Activated T-helper 2 cell treated with anti-CD3 and anti-CD28 coated beads, Interferon-gamma antibody, Interleukin-2, Interleukin-4, amounts not matched to agents 10 μg/mL and 5 μg/mL and 100 μg/mL, durations not matched to agents 14 hours and 24 hours and 36 hours (primary cell): ENCODE data around the gene HBE1. TPM values are rescaled to one million over a fixed set of nuclear protein-coding genes. Genes with fewer than 3 reads are reported as not detected.
"Not testable (repeated sequence)": the region's sequence is repeated elsewhere in the genome, so short reads cannot be mapped to it uniquely, and the experiment has no call there.

Source experiments
- DNase-seq: peaks from one replicate; pipeline ENCODE4 v3.0.0; 2021; ENCODE audit warnings: low spot score
- H3K27ac Mint-ChIP-seq: one replicate; pipeline ENCODE4 v1.8.0; 2021; ENCODE audit warnings: mixed read lengths
- H3K27me3 Mint-ChIP-seq: one replicate; pipeline ENCODE4 v1.8.0; 2021; ENCODE audit warnings: low read depth, mixed read lengths
- H3K36me3 Mint-ChIP-seq: one replicate; pipeline ENCODE4 v1.8.0; 2021; ENCODE audit warnings: low read depth, mixed read lengths
- H3K4me1 Mint-ChIP-seq: one replicate; pipeline ENCODE4 v1.8.0; 2021; ENCODE audit warnings: low read depth, mixed read lengths
- H3K4me3 Mint-ChIP-seq: one replicate; pipeline ENCODE4 v1.8.0; 2021; ENCODE audit warnings: low read depth, mild to moderate bottlenecking, moderate library complexity, mixed read lengths
- H3K9me3 Mint-ChIP-seq: one replicate; pipeline ENCODE4 v1.8.0; 2021; ENCODE audit warnings: mixed read lengths
- intact Hi-C: fragments of 100-400 bp; cut with micrococcal nuclease; formaldehyde crosslinking; loops from one replicate; pipeline ENCODE4 v1.15.1; 2023
- total RNA-seq: library from RNA; stranded (reverse); gene quantifications from 2 replicates; pipeline ENCODE4 v1.2.3, GENCODE V29; 2022

The HBE1 gene
- not detected in 2 replicates for total RNA-seq

DNA sequence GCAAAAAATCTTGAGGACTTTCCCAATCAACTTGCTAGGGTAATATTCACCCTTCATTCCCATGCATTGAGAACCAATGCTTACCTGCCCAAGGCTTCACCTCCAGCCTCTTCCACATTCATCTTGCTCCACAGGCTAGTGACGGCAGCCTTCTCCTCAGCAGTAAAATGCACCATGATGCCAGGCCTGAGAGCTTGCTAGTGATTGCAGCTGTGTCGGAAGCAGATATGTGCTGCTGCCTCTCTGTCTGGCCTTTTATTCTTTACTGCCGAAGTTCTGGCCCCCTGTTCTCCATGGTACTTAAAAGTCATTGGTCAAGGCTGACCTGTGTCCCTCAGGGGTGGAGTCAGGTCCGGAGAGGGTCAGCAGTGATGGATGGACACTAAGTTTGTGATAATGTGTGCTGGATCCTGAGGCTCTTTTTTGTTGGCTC lies at the start of gene HBE1:
TSS of gene HBE1 (minus strand) at position 231 of the 433 bp plus-strand sequence. CDS start at position 176, 55 bp downstream.
- Mint-ChIP-seq H3K27ac (no peak within 1 kb of the TSS), H3K36me3 (no peaks in the 10 kb centered on the region), H3K27me3 (peaks cover 5% of the 10 kb centered on the region), H3K4me3 (no peak within 1 kb of the TSS), H3K9me3 (no peaks in the 10 kb centered on the region), H3K4me1 (no peaks in the 10 kb centered on the region)
- intact Hi-C loops: no loop called here
- DNase-seq: no peak

DNA sequence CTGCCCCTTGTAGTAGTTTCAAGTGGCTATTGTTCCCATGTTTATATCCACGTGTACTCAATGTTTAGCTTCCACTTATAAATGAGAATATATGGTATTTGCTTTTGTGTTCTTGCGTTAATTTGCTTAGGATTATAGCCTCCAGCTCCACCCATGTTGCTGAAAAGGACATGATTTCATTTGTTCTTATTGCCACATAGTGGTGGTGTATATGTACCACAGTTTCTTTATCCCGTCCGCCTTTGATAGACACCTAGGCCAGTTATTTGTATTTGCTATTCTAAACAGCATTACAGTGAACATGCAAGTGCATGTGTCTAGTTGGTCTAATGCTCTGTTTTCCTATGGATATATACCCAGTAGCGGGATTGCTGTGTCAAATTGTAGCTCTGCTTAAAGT lies 47.5 kb upstream of the HBE1 start:
- peaks cover 3% of the 10 kb centered on the region for H3K9me3 Mint-ChIP-seq
- H3K27ac Mint-ChIP-seq: no peak overlapping the region
- intact Hi-C loops: no loop called here
- H3K4me1 Mint-ChIP-seq: no peaks in the 10 kb centered on the region
- no peaks in the 10 kb centered on the region for H3K36me3 Mint-ChIP-seq
- no peak for DNase-seq
- H3K27me3 Mint-ChIP-seq: no peaks in the 10 kb centered on the region
- no peak overlapping the region for H3K4me3 Mint-ChIP-seq

DNA sequence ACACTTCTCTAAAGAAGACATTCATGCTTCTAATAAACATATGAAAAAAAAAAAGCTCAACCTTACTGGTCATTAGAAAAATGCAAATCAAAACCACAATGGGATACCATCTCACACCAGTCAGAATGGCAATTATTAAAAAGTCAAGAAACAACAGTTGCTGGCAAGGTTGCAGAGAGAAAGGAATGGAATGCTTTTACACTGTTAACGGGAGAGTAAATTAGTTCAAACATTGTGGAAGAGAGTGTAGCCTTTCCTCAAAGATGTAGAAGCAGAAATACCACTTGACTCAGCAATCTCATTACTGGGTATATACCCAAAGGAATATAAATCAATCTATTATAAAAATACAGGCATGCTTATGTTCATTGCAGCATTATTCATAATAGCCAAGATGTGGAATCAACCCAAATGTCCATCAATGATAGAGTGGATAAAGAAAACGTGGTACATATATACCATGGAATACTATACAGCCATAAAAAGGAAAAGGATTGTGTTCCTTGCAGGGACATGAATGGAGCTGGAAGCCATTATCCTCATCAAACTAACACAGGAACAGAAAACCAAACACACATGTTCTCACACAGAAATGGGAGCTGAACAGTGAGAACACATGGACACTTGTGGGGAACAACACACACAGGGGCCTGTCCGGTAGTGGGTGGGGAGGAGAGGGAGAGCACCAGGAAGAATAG lies 43.7 kb upstream of the HBE1 start:
- H3K9me3 Mint-ChIP-seq, intact Hi-C loops, H3K36me3 Mint-ChIP-seq, H3K27me3 Mint-ChIP-seq, H3K4me3 Mint-ChIP-seq, H3K4me1 Mint-ChIP-seq, DNase-seq, H3K27ac Mint-ChIP-seq: not testable (repeated sequence)

DNA sequence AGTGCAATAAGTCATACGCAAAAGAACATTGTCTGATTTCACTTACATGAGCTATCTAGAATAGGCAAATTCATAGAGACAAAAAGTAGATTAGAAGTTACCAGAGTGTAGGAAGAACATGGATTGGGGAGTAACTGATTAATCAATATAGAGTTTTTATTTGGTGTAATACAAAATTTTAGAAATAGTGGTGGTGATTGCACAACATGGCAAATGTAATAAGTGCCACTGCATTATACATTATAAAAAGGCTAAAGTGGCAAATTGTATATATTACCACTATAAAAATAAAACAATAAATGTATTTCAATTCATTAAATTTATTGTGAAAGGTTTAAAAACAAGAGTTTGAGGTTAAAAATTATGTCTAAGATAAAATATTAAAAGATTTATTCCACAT lies 40.7 kb upstream of the HBE1 start:
- DNase-seq: no peak
- Mint-ChIP-seq H3K27me3 (no peaks in the 10 kb centered on the region), H3K27ac (no peak overlapping the region), H3K4me3 (no peak overlapping the region), H3K9me3 (peaks cover 3% of the 10 kb centered on the region), H3K4me1 (no peaks in the 10 kb centered on the region), H3K36me3 (no peaks in the 10 kb centered on the region)
- intact Hi-C loops: no loop called here

DNA sequence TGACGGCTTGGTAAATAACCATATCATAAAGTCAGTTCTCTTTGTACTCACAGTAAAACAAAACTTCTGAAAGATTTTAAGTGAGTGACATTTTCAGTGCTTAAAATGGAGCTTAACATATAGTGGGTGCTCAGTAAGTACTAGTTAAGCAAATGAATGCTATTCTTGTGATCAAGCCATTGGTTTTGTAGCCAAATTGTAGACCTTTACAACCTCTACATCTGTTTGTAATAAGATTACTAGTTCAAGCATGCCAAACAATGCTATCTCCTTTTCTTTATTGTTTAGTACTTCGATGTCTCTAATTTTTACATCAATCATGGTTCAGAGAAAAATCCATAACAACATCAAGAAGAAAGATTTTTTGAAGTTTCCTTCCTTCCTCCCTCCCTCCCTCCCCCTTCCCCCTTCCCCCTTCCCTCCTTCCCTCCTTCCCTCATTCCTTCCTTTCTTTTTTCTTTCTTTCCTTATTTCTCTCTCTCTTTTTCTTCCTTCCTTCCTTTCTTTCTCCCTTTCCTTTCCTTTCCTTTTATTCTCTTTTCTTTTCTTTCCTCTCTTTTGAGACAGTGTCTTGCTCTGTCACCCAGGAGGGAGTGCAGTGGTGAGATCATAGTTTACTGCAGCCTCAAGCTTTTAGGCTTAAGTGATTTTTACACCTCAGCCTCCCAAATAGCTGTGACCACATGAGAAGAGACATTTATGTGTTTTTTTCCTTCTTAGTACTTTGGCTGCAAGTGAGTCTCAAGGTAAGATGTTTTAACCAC lies 37.7 kb upstream of the HBE1 start:
- no peaks in the 10 kb centered on the region for H3K27me3 Mint-ChIP-seq
- intact Hi-C loops: no loop called here
- H3K4me1 Mint-ChIP-seq: no peaks in the 10 kb centered on the region
- no peaks in the 10 kb centered on the region for H3K36me3 Mint-ChIP-seq
- H3K4me3 Mint-ChIP-seq: no peak overlapping the region
- no peak for DNase-seq
- H3K27ac Mint-ChIP-seq: no peak overlapping the region
- H3K9me3 Mint-ChIP-seq: no peaks in the 10 kb centered on the region

DNA sequence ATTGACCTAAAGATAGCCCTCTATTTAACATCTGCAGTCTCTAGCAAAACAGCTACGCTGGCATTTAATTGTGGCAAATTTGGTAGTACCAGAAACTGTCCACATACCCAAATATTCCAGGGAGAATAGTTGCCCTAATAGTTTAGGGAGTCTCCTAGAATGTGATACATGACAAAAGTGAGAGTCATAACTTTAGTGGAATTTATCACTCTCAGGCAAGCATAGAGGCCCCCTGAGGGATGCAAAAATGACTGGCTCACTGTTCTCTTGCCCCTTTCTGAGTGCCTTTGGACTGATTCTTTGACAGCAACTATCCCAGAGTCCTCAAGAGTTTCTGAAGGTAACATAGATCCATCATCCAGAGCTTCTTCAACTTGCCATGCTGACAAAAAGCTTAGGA lies 34.3 kb upstream of the HBE1 start:
- Mint-ChIP-seq H3K9me3 (no peaks in the 10 kb centered on the region), H3K4me1 (no peaks in the 10 kb centered on the region), H3K4me3 (no peak overlapping the region), H3K27me3 (no peaks in the 10 kb centered on the region), H3K27ac (no peak overlapping the region), H3K36me3 (no peaks in the 10 kb centered on the region)
- no peak for DNase-seq
- intact Hi-C loops: no loop called here

DNA sequence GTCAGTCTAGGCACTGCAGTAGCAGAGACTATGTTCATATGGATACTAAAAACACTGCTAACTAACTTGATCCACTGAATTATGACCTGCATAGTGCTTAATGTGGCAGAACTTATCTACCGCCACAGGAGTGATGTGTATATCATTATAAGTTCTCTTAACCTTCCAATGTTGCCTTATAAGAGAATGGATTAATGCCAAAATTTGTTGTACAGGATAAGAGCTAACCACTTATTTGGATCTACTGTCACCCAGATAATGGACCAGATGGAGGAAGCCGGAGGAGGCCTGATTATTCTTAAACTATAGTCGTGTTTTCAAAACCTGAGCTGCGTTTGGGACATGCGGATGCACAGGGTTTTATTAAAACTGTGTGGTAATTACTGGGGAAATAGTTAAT lies 33.9 kb upstream of the HBE1 start:
- DNase-seq: no peak
- Mint-ChIP-seq H3K9me3 (no peaks in the 10 kb centered on the region), H3K4me3 (no peak overlapping the region), H3K4me1 (no peaks in the 10 kb centered on the region), H3K36me3 (no peaks in the 10 kb centered on the region), H3K27ac (no peak overlapping the region), H3K27me3 (no peaks in the 10 kb centered on the region)
- intact Hi-C loops: no loop called here

DNA sequence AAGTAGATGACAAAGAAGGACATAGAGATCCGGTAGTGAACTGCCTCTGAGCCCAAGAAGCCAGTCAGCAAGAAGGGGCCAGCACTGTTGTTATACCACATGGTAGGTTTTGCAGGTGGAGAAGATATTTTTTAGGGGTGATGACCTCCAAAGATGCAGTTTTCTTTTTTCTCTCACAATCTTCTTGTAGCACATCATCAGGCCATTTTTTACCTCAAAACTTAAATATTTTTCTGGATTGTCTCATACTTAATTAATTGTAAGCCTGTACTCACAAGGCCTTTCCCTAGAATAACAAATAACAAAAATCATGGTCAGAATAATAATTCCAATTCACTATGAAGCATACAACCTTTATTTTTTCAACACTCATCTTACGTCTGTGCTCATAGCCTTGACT lies 32.1 kb upstream of the HBE1 start, which contains the start of gene OR51B4:
TSS of gene OR51B4 (minus strand) at position 101 of the 400 bp plus-strand sequence. CDS start at position 101, 0 bp downstream.
- intact Hi-C loops: no loop called here
- no peak within 1 kb of the TSS for H3K27ac Mint-ChIP-seq
- no peak for DNase-seq
- H3K27me3 Mint-ChIP-seq: no peaks in the 10 kb centered on the region
- H3K36me3 Mint-ChIP-seq: no peaks in the 10 kb centered on the region
- no peaks in the 10 kb centered on the region for H3K4me1 Mint-ChIP-seq
- H3K9me3 Mint-ChIP-seq: no peaks in the 10 kb centered on the region
- H3K4me3 Mint-ChIP-seq: no peak within 1 kb of the TSS

DNA sequence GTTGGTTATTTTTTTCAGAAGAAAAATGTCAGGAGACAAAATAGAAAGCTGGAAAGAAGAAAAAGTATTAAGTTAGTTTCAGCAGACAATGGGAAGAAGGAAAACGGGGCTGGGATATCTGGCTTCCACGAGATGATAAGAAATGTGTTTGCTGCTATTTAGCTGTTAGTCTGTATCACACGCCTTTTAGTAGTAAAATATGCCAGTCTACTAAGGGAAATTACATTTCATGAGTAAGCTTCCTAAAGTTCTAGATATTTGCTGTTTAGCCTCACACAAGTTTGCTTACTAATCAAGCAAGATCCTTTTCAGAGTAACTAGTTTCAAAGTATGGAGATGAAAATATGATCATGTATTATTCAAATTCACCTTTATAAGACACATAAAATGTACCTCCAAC lies 30.5 kb upstream of the HBE1 start:
- Mint-ChIP-seq H3K9me3 (no peaks in the 10 kb centered on the region), H3K36me3 (no peaks in the 10 kb centered on the region), H3K27me3 (no peaks in the 10 kb centered on the region), H3K4me1 (no peaks in the 10 kb centered on the region), H3K27ac (no peak overlapping the region), H3K4me3 (no peak overlapping the region)
- DNase-seq: no peak
- intact Hi-C loops: no loop called here

DNA sequence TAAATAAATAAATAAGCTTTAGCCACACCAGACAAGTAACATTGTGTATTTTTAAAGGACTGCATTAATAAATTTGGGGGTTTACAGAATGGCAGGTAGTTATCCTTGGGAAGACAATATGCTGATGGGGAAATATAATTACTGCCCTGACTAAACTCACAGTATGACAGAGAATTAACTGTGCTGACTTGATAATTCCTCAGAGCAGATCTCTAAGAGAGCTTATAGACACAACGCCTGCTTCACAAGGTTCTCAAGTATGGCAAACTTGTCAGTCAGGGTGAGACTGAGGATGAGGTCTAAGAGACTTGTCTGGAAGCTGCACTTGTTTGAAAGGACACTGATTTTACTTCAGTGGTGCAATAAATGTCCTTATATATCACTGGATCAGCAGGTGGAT lies 28.7 kb upstream of the HBE1 start:
- DNase-seq: no peak
- Mint-ChIP-seq H3K36me3 (no peaks in the 10 kb centered on the region), H3K4me3 (no peak overlapping the region), H3K27me3 (no peaks in the 10 kb centered on the region), H3K4me1 (no peaks in the 10 kb centered on the region), H3K9me3 (no peaks in the 10 kb centered on the region), H3K27ac (no peak overlapping the region)
- intact Hi-C loops: loop anchor here (10.0 kb wide), 1 partner anchor 94 kb away; the partner anchor contains the start of gene OR51V1

DNA sequence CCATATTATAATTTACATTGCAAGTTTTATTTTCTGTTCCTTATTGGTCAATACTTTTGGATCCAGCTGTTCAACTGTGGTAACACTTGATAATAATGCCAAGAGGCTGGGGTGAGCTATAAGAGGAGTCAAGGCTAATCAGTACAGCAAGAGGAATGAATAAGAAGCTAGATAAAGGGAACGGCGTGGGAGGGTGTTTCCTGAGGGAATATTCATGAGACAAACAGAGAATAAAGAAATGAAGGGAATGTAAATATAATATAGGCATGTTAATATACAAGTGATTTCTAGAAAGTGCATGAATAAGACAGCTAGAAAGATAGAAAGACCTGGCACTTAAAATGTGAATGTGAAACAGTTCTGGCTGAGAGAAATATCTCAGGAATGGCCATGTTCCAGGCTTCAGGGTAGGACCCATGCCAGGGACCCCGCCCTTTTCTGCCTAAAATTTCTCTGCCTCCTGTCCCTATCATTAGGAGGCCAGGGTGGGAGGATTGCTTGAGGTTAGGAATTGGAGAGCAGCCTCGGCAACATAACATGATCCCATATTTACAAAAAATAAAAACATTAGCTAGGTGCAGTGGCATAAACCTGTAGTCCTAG lies 28.1 kb upstream of the HBE1 start:
- no peak for DNase-seq
- Mint-ChIP-seq H3K9me3 (no peaks in the 10 kb centered on the region), H3K27me3 (no peaks in the 10 kb centered on the region), H3K27ac (no peak overlapping the region), H3K36me3 (no peaks in the 10 kb centered on the region), H3K4me1 (no peaks in the 10 kb centered on the region), H3K4me3 (no peak overlapping the region)
- intact Hi-C loops: loop anchor here (10.0 kb wide), 1 partner anchor 93 kb away; the partner anchor contains the start of gene OR51V1

DNA sequence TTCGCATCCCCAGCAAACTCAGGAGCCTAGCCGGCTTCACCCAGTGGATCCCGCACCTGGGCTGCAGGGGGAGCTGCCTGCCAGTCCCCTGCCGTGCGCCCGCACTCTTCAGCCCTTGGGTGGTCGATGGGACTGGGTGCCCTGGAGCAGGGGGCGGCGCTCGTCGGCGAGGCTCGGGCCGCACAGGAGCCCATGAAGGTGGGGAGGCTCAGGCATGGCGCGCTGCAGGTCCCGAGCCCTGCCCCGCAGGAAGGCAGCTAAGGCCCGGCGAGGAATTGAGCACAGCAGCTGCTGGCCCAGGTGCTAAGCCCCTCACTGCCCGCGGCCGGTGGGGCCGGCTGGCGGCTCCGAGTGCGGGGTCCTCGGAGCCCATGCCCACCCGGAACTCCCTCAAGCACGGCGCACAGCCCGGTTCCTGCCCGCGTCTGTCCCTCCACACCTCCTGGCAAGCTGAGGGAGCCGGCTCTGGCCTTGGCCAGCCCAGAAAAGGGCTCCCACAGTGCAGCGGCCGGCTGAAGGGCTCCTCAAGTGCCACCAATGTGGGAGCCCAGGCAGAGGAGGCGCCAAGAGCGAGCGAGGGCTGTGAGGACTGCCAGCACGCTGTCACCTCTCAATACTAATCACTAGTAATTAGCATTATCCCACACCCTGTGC lies 24.7 kb upstream of the HBE1 start:
- H3K36me3 Mint-ChIP-seq, DNase-seq, H3K9me3 Mint-ChIP-seq, H3K4me3 Mint-ChIP-seq, H3K27ac Mint-ChIP-seq, H3K4me1 Mint-ChIP-seq, H3K27me3 Mint-ChIP-seq: not testable (repeated sequence)
- intact Hi-C loops: loop anchor here (10.0 kb wide), 1 partner anchor 90 kb away; the partner anchor contains the start of gene OR51V1
